Measurements from ENCODE around the gene MDM2.

The MDM2 gene

DNA sequence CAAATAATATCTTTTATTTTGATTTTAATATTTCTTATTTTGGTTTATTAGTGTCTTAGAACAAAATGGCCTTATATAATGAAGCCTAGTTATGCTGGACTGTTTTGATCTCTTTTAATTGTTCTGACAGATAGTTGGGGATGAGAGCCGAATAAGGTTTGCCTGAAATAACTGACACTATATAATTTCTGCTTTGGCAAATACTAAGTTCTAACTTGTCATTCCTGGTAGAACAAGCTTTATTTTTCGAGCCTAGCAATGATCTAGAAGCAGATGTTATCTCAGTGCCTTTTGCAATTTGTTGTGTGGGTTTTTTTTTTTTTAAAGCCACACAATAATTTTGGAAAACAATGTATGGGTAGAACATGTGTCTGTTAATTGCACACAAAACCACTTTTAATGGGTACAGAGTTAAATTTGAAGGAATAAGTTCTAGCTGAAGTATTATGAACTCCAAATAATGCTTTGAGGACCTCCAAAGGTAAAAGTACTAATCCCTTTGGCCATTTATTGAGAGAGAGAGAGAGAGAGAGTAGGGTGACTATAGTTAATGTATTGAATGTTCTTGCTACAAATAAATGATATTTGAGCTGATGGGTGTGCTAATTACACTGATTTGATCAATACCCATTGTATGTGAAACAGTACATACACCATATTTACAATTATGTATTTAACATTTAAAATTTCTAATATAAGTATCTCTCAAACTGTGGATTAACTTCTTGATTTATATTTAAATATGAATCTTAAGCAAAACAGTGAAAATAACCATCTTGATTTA is 35.0 kb downstream of the MDM2 start:
- H3K36me3 ChIP-seq (ENCODE audit: control insufficient read depth, insufficient read depth, low read length), result peaks cover 71% of the 10 kb centered on the region
- H3K27me3 ChIP-seq (ENCODE audit: control insufficient read depth, insufficient read depth, low read length), result no peaks in the 10 kb centered on the region
- no peak overlapping the region for H3K9ac ChIP-seq (ENCODE audit: low read depth, low read length)

DNA sequence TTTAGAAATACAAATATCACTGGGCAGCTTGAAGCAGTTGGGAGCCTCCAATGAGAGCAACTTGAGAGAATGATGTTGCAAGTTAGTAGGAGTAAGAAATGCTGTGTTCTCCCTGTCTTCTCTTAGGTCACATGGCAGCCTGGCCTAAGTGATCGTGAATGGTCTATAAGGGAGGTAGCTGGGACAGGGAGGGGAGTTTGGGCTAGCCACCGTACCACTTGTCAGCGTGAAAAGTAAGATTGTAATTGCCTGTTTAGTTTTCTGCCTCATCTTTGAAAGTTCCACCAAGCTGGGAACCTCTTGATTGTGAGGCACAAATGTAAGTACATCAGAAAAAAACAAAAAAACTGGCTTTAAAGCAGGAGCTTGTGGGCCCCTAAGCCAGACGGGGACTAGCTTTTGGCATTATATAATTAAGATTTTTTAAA is 36.4 kb downstream of the MDM2 start:
- no peaks in the 10 kb centered on the region for H3K9me3 ChIP-seq (ENCODE audit: control insufficient read depth, insufficient read depth, low read length)
- H3K4me3 ChIP-seq (ENCODE audit: low read depth, low read length), result no peak overlapping the region
- H3K36me3 ChIP-seq (ENCODE audit: control insufficient read depth, insufficient read depth, low read length), result peaks cover 58% of the 10 kb centered on the region
- no peaks in the 10 kb centered on the region for H3K4me1 ChIP-seq (ENCODE audit: control insufficient read depth, insufficient read depth, low read length)
- no peak overlapping the region for H3K9ac ChIP-seq (ENCODE audit: low read depth, low read length)
- H3K27me3 ChIP-seq (ENCODE audit: control insufficient read depth, insufficient read depth, low read length), result no peaks in the 10 kb centered on the region
- H3K27ac ChIP-seq (ENCODE audit: low read depth, low read length), result no peak overlapping the region

More for the DNA sequence above, 35.0 kb downstream of the MDM2 start:
- Histone ChIP-seq H3K4me3 (ENCODE audit: low read depth, low read length) (no peak overlapping the region), H3K27ac (ENCODE audit: low read depth, low read length) (no peak overlapping the region), H3K4me1 (ENCODE audit: control insufficient read depth, insufficient read depth, low read length) (no peaks in the 10 kb centered on the region), H3K9me3 (ENCODE audit: control insufficient read depth, insufficient read depth, low read length) (no peaks in the 10 kb centered on the region)

DNA sequence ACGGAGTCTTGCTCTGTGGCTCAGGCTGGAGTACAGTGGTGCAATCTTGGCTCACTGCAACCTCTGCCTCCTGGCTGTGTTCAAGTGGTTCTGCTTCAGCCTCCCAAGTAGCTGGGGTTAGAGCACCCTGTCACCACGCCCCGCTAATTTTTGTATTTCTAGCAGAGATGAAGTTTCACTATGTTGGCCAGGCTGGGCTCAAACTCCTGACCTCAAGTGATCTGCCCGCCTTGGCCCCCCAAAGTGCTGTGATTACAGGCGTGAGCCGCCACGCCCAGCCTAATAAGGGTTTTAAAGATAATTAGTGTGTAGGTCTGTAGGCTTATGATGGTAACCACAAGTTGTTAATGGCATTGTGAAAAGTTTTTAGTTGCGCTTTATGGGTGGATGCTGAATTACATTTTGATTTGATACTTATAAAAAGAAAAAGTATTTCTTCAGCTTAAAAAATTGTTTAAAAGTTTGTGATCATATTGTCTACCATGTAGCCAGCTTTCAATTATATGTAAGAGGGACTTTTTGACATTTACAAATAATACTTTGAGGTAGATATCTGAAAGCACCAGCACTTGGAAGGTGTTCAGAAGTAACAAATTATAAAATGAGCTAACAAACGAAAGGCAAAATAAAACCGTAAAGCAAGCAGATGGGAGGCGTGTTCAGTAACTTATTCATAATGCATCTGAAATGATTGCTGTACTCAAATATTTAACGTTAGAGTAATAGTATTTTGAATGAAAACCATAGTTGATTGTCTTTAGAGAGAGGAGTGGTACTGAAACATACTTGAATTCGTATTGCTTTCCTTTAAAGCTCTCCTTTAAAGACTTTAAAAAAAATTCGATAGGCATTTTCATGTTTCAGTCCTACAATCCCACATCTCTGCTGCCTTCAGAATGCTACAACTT is 37.1 kb downstream of the MDM2 start:
- H3K4me1 ChIP-seq (ENCODE audit: control insufficient read depth, insufficient read depth, low read length), result no peaks in the 10 kb centered on the region
- no peaks in the 10 kb centered on the region for H3K9me3 ChIP-seq (ENCODE audit: control insufficient read depth, insufficient read depth, low read length)
- H3K27ac ChIP-seq (ENCODE audit: low read depth, low read length), result no peak overlapping the region
- H3K36me3 ChIP-seq (ENCODE audit: control insufficient read depth, insufficient read depth, low read length), result peaks cover 51% of the 10 kb centered on the region
- H3K27me3 ChIP-seq (ENCODE audit: control insufficient read depth, insufficient read depth, low read length), result no peaks in the 10 kb centered on the region
- H3K4me3 ChIP-seq (ENCODE audit: low read depth, low read length), result no peak overlapping the region
- no peak overlapping the region for H3K9ac ChIP-seq (ENCODE audit: low read depth, low read length)

DNA sequence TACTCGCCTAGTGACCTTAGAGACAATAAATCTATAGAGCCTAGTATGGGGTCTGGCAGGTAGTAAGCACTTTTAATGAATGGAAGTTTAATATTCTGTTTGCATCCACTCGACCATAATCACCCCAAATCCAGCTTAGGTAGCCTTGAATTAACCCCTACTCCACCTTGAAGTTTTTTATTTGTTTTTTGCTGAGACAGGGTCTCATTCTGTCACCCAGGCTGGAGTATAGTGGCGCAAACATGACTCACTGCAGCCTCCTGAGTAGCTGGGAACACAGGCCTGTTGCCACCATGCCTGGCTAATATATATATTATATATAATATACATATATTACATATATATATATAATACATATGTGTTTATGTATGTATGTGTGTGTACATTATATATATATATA is 38.8 kb downstream of the MDM2 start:
- H3K9me3 ChIP-seq (ENCODE audit: control insufficient read depth, insufficient read depth, low read length), result no peaks in the 10 kb centered on the region
- no peak overlapping the region for H3K27ac ChIP-seq (ENCODE audit: low read depth, low read length)
- no peaks in the 10 kb centered on the region for H3K4me1 ChIP-seq (ENCODE audit: control insufficient read depth, insufficient read depth, low read length)
- H3K27me3 ChIP-seq (ENCODE audit: control insufficient read depth, insufficient read depth, low read length), result no peaks in the 10 kb centered on the region
- peaks cover 33% of the 10 kb centered on the region for H3K36me3 ChIP-seq (ENCODE audit: control insufficient read depth, insufficient read depth, low read length)
- no peak overlapping the region for H3K9ac ChIP-seq (ENCODE audit: low read depth, low read length)
- H3K4me3 ChIP-seq (ENCODE audit: low read depth, low read length), result no peak overlapping the region

DNA sequence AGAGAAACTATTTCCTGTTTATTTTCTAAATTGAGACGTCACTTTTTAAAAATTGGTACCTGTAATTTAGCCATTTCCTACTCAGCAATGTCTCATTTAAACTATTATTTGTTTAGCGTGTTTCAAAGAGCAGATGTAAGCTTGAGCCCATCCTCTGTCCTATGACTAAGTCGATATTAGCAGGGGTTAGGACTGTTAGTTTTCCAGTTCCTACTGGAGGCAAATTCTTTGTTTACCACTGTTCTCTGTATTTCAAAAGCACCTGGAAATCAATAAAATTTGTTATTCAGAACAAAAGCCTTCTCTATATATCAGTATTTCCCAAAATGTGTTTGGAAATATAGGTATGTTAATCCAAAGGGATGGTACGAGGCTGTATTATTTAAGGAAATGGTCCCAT is 42.4 kb downstream of the MDM2 start:
- H3K27ac ChIP-seq (ENCODE audit: low read depth, low read length), result no peak overlapping the region
- H3K36me3 ChIP-seq (ENCODE audit: control insufficient read depth, insufficient read depth, low read length), result peaks cover 2% of the 10 kb centered on the region; the same call in 1 of the 2 replicates
- H3K27me3 ChIP-seq (ENCODE audit: control insufficient read depth, insufficient read depth, low read length), result no peaks in the 10 kb centered on the region
- no peaks in the 10 kb centered on the region for H3K4me1 ChIP-seq (ENCODE audit: control insufficient read depth, insufficient read depth, low read length)
- H3K9ac ChIP-seq (ENCODE audit: low read depth, low read length), result no peak overlapping the region
- no peaks in the 10 kb centered on the region for H3K9me3 ChIP-seq (ENCODE audit: control insufficient read depth, insufficient read depth, low read length)
- no peak overlapping the region for H3K4me3 ChIP-seq (ENCODE audit: low read depth, low read length)

DNA sequence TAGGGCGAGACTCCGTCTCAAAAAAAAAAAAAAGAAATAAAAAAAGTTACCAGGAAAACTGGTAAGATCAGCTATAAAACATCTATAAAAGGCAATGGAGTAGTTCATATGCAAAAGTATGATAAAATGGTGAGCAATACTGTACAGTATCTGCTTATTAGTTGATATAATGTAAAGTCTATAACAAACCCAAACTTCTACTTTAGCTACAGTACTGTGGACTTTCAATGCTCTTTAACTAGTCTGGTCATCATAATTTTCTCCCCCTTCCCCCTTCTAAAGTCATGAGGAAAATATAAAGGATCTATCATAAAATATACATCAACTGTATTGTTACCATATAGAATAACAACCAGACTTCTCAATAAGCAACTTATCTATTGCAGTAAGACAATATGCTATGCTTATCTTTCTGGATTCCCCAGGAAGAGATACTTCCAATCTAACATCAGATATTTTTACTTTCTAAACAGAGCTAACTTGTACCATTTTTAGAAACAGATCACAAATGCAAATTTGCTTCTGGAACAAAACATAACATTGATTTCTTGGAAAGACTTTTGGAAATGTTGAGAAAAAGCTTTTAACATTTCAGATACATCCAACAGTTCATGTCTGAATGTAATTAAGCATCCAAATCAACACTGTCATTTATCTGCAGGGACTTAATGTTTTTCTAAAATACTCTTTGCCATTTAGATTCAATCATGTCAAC is 43.8 kb downstream of the MDM2 start:
- no peaks in the 10 kb centered on the region for H3K36me3 ChIP-seq (ENCODE audit: control insufficient read depth, insufficient read depth, low read length)
- H3K4me1 ChIP-seq (ENCODE audit: control insufficient read depth, insufficient read depth, low read length), result no peaks in the 10 kb centered on the region
- H3K27ac ChIP-seq (ENCODE audit: low read depth, low read length), result no peak overlapping the region
- H3K4me3 ChIP-seq (ENCODE audit: low read depth, low read length), result no peak overlapping the region
- H3K9ac ChIP-seq (ENCODE audit: low read depth, low read length), result no peak overlapping the region
- H3K27me3 ChIP-seq (ENCODE audit: control insufficient read depth, insufficient read depth, low read length), result no peaks in the 10 kb centered on the region
- no peaks in the 10 kb centered on the region for H3K9me3 ChIP-seq (ENCODE audit: control insufficient read depth, insufficient read depth, low read length)

DNA sequence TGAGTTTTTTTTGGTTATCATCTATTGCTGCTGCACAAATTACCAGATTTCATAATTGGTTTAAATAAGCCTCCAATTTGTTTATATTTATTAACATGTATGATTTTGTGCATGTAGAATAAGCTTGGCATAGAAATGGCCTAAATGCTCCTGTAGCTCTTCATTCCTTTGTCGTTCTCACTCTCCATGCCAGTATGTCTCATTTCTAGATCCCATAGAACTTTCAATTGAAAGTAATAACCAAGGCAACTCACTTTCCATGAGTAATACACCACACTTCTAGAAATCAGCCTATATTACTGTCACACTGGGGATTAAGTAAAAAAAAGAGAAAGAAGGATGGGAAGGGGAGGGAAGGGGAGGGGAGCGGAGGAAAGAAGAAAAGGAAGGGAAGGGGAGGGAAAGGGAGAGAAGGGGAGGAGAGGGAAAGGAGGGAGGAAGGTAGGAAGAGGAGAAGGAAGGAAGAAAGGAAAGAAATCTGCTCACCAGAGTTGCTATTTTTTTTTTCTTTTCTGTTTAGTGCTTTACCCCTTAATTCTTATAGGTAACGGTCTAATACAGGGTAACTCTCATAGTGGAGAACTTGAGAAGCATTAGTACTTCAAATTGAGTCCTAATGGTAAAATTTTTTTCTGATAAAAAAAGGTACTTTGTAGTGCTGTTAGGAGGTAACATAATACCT is 45.6 kb downstream of the MDM2 start:
- Histone ChIP-seq H3K36me3 (ENCODE audit: control insufficient read depth, insufficient read depth, low read length) (no peaks in the 10 kb centered on the region), H3K4me3 (ENCODE audit: low read depth, low read length) (no peak overlapping the region), H3K27ac (ENCODE audit: low read depth, low read length) (no peak overlapping the region), H3K9me3 (ENCODE audit: control insufficient read depth, insufficient read depth, low read length) (no peaks in the 10 kb centered on the region), H3K27me3 (ENCODE audit: control insufficient read depth, insufficient read depth, low read length) (no peaks in the 10 kb centered on the region), H3K4me1 (ENCODE audit: control insufficient read depth, insufficient read depth, low read length) (no peaks in the 10 kb centered on the region), H3K9ac (ENCODE audit: low read depth, low read length) (no peak overlapping the region)

DNA sequence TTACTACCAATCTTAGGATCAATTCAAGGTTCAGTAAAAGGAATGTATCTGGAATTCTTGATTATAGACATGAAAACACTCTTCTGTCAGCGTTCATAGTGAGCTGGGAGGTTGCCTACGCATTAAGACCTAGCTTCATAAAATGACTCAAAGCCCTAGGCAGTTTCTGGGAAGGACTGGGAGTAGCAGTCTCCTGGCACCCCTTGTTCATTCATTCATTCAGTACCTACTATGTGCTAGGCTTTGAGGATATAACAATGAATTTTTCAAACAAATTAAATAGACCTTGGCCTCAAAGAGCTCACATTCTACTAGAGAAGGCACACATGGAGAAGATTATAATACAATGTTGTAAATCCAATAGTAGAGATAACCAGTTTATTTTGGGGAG is 46.1 kb downstream of the MDM2 start:
- no peaks in the 10 kb centered on the region for H3K36me3 ChIP-seq (ENCODE audit: control insufficient read depth, insufficient read depth, low read length)
- no peaks in the 10 kb centered on the region for H3K27me3 ChIP-seq (ENCODE audit: control insufficient read depth, insufficient read depth, low read length)
- H3K27ac ChIP-seq (ENCODE audit: low read depth, low read length), result no peak overlapping the region
- H3K9ac ChIP-seq (ENCODE audit: low read depth, low read length), result no peak overlapping the region
- H3K9me3 ChIP-seq (ENCODE audit: control insufficient read depth, insufficient read depth, low read length), result no peaks in the 10 kb centered on the region
- H3K4me1 ChIP-seq (ENCODE audit: control insufficient read depth, insufficient read depth, low read length), result no peaks in the 10 kb centered on the region
- no peak overlapping the region for H3K4me3 ChIP-seq (ENCODE audit: low read depth, low read length)

DNA sequence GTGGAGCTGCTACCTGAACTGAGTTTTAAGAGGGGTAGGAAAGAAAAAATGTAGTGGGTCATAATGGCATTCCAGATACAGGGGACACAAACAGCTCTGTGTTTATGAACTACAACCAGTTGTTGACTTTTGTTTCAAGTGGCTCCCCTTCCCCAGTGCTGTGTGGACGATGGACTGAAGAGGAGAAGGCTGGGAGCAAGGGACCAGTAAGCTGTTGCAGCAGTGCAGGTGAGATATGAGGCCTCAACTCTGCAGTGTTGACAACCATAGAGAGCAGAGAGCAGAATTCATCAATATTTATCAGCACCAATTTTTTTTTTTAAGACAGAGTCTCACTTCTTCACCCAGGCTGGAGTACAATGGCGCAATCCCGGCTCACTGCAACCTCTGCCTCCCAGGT is 46.6 kb downstream of the MDM2 start:
- Histone ChIP-seq H3K9me3 (ENCODE audit: control insufficient read depth, insufficient read depth, low read length) (no peaks in the 10 kb centered on the region), H3K9ac (ENCODE audit: low read depth, low read length) (no peak overlapping the region), H3K4me1 (ENCODE audit: control insufficient read depth, insufficient read depth, low read length) (no peaks in the 10 kb centered on the region), H3K27ac (ENCODE audit: low read depth, low read length) (no peak overlapping the region), H3K36me3 (ENCODE audit: control insufficient read depth, insufficient read depth, low read length) (no peaks in the 10 kb centered on the region), H3K4me3 (ENCODE audit: low read depth, low read length) (no peak overlapping the region), H3K27me3 (ENCODE audit: control insufficient read depth, insufficient read depth, low read length) (no peaks in the 10 kb centered on the region)

DNA sequence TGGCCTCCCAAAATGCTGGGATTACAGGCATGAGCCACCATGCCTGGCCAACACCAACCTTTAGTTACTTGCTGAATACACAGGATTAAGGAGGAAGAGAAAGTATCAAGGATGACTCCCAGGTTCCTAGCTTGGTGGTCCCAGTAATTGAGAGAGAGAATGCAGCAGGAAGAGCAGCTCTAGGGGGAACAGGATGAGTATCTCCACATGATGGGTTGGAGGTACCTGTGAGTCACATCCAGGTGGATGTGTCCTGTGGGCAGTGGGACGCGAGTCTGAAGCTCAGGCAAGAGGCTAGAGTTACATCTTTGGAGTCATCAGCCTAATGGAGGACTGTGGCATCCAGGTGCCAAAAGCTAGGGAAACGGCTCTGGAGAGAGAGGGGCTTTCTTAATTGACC is 47.1 kb downstream of the MDM2 start:
- H3K9me3 ChIP-seq (ENCODE audit: control insufficient read depth, insufficient read depth, low read length), result no peaks in the 10 kb centered on the region
- no peaks in the 10 kb centered on the region for H3K36me3 ChIP-seq (ENCODE audit: control insufficient read depth, insufficient read depth, low read length)
- no peaks in the 10 kb centered on the region for H3K4me1 ChIP-seq (ENCODE audit: control insufficient read depth, insufficient read depth, low read length)
- no peak overlapping the region for H3K27ac ChIP-seq (ENCODE audit: low read depth, low read length)
- H3K4me3 ChIP-seq (ENCODE audit: low read depth, low read length), result no peak overlapping the region
- H3K27me3 ChIP-seq (ENCODE audit: control insufficient read depth, insufficient read depth, low read length), result no peaks in the 10 kb centered on the region
- no peak overlapping the region for H3K9ac ChIP-seq (ENCODE audit: low read depth, low read length)

Data from HUES48 (cell line).